Esophagus squamous epithelium (tissue), 5 donors: ENCODE results near the gene DUS2. TPM values are rescaled to one million over a fixed set of nuclear protein-coding genes. Genes with fewer than 3 reads are reported as not detected.
"Not testable (repeated sequence)": the region's sequence is repeated elsewhere in the genome, so short reads cannot be mapped to it uniquely, and the experiment has no call there.

Experiments used
- DNase-seq: peaks from one replicate; lab custom pipeline; 2025; lab: John Stamatoyannopoulos, UW
- H3K27ac ChIP-seq, 4 donors: fragments of 200-600 bp; sonication (generic); one replicate each; pipeline ENCODE4 v1.5.1; 2016 to 2019; ENCODE audit warnings: mild to moderate bottlenecking in 1 of 4
- H3K27me3 ChIP-seq, 4 donors: fragments of 200-600 bp; sonication (generic); 1 replicate in 3 of 4; 2 replicates in 1 of 4; pipeline versions ENCODE4 v1.5.1 to v1.6.0; 2017 to 2021; ENCODE audit warnings: antibody characterized with exemption in 1 of 4
- H3K36me3 ChIP-seq, 3 donors: fragments of 200-600 bp; sonication (generic); one replicate each; pipeline ENCODE4 v1.5.1; 2016 to 2019
- H3K4me1 ChIP-seq, 3 donors: fragments of 200-600 bp; sonication (generic); one replicate each; pipeline ENCODE4 v1.5.1; 2017 to 2019
- H3K4me3 ChIP-seq, 4 donors: fragments of 200-600 bp; sonication (generic); 1 replicate in 3 of 4; 2 replicates in 1 of 4; pipeline ENCODE4 v1.5.1; 2016 to 2019; ENCODE audit warnings: mild to moderate bottlenecking in 2 of 4, moderate library complexity in 1 of 4
- H3K9me3 ChIP-seq, 3 donors: fragments of 200-600 bp; sonication (generic); one replicate each; pipeline ENCODE4 v1.5.1; 2016 to 2019
- CTCF ChIP-seq, 6 experiments: fragments of 450-650 bp in 4 of 6; fragments of 200-600 bp in 2 of 6; sonication (generic) in 2 of 6; IDR thresholded peaks; one replicate each; pipeline ENCODE4 v1.5.1; 2016 to 2019; ENCODE audit warnings: antibody characterized with exemption in 6 of 6, mild to moderate bottlenecking in 4 of 6, moderate library complexity in 4 of 6
- POLR2A ChIP-seq, 4 donors: fragments of 450-650 bp; IDR thresholded peaks; one replicate each; pipeline ENCODE4 v1.6.1; 2017; ENCODE audit warnings: antibody characterized with exemption in 4 of 4, mild to moderate bottlenecking in 4 of 4, moderate library complexity in 3 of 4
- WGBS, 2 donors: methylation state at CpG; one replicate each; pipeline ENCODE4 v1.1.5; 2018; 5-methylcytosine and 5-hydroxymethylcytosine counted together
- intact Hi-C: fragments of 100-400 bp; cut with DNase I; formaldehyde crosslinking; loops from one replicate; pipeline ENCODE4 v1.15.0; 2022
- total RNA-seq, 4 donors: library from RNA; depleted of rRNA; stranded (reverse); fragments of >200 nt; gene quantifications; one replicate each; pipeline ENCODE4 v1.1.0, GENCODE V29; 2016
- donor health status: DM: yes; HTN: yes; CAD: no.

Gene DUS2
- total RNA-seq, 4 donors from 2014 or later: 9.9 to 26.1 (median 14.7) TPM

- H3K36me3 ChIP-seq: no peaks in the 10 kb centered on the region
- no peaks in the 10 kb centered on the region for H3K27me3 ChIP-seq
- H3K9me3 ChIP-seq: peaks cover 0 to 30% (median 0%) of the 10 kb centered on the region in 3 donors
- H3K27ac ChIP-seq: no peak overlapping the region
- intact Hi-C loops: no loop called here
- H3K4me1 ChIP-seq: peaks cover 0 to 21% (median 5%) of the 10 kb centered on the region in 3 donors
- TF ChIP-seq CTCF (IDR thresholded peaks at IDR 0.05) (no peak), POLR2A (IDR thresholded peaks at IDR 0.05) (no peak)
- no peak for DNase-seq
- 85 to 92% methylated on average over 2 of the region's 2 CpGs for WGBS, 2 donors
- H3K4me3 ChIP-seq: no peak overlapping the region
These were observed 88.3 kb downstream of the DUS2 start for GRCh38 chr16:68111379-68111778.

- no peak for TF ChIP-seq CTCF (IDR thresholded peaks at IDR 0.05)
- TF ChIP-seq POLR2A (IDR thresholded peaks at IDR 0.05): no peak
- intact Hi-C loops: no loop called here
- Histone ChIP-seq H3K9me3 (peaks cover 0 to 29% (median 0%) of the 10 kb centered on the region in 3 donors), H3K36me3 (no peaks in the 10 kb centered on the region), H3K4me1 (peaks cover 0 to 23% (median 5%) of the 10 kb centered on the region in 3 donors), H3K4me3 (no peak overlapping the region), H3K27ac (no peak overlapping the region), H3K27me3 (no peaks in the 10 kb centered on the region)
- no peak for DNase-seq
- 59% methylated on average over 1 of the region's 5 CpGs for WGBS, 2 donors
These were observed 90.1 kb downstream of the DUS2 start for GRCh38 chr16:68113059-68113761.

DNA sequence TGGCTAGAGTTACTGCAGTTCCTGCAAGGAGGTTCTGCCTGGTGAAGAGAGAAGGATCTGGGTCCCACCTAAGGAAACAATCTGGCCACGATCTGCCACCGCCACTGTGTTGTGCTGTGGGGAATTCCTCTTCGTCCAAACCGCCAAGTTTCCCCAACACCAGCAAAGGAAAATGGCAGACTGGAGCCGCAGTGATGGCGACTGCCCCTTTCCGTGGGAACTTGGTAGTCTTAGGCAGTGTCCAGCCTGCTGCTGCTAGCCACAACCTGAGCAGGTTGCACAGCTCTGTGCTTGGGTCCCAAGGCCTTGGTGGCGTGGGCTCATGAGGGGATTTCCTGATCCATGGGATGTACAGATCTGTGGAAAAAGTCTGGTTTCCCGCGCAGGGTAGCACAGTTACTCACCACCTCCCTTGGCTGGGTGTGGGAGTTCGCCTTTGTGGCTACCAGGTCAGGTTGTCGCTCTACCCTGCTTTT is 90.7 kb downstream of the DUS2 start:
- Histone ChIP-seq H3K27me3 (no peaks in the 10 kb centered on the region), H3K4me3 (no peak overlapping the region), H3K4me1 (peaks cover 0 to 23% (median 5%) of the 10 kb centered on the region in 3 donors), H3K36me3 (no peaks in the 10 kb centered on the region), H3K9me3 (peaks cover 0 to 23% (median 0%) of the 10 kb centered on the region in 3 donors), H3K27ac (no peak overlapping the region)
- intact Hi-C loops: no loop called here
- WGBS, 2 donors: 97% methylated on average over 4 to 7 of the region's 12 CpGs
- no peak for TF ChIP-seq CTCF (IDR thresholded peaks at IDR 0.05)
- TF ChIP-seq POLR2A (IDR thresholded peaks at IDR 0.05): no peak
- DNase-seq: no peak

GRCh38 chr16:68114939-68115338 is 91.9 kb downstream of the DUS2 start:
- DNase-seq, H3K36me3 ChIP-seq, intact Hi-C loops, H3K27me3 ChIP-seq, H3K27ac ChIP-seq, H3K4me3 ChIP-seq: not testable (repeated sequence)
- Histone ChIP-seq H3K9me3 (peaks cover 0 to 15% (median 0%) of the 10 kb centered on the region in 3 donors), H3K4me1 (peaks cover 0 to 23% (median 5%) of the 10 kb centered on the region in 3 donors)
- WGBS, 2 donors: 87 to 89% methylated on average over 7 to 8 of the region's 8 CpGs

DNA sequence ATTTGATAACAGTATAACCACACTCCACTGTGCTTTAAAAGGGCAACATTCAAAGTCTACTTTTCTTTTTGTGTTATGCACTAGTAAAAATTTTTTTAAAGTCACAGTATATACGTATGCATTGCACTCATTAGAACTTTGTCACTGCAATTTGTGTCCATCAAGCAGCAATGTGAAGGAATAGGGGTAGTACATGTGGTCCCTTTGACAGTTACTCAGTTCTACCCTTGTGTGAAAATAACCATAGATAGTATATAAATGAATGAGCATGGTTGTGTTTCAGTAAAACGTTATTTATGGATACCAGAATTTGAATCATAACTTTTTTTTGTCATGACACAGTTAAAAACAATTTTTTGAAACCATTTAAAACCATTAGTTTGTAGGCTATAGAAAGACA is 92.8 kb downstream of the DUS2 start:
- peaks cover 0 to 6% (median 0%) of the 10 kb centered on the region in 3 donors for H3K9me3 ChIP-seq
- H3K27ac ChIP-seq: no peak overlapping the region
- intact Hi-C loops: no loop called here
- no peaks in the 10 kb centered on the region for H3K27me3 ChIP-seq
- 57 to 64% methylated on average over 2 of the region's 2 CpGs for WGBS, 2 donors
- TF ChIP-seq CTCF (IDR thresholded peaks at IDR 0.05): no peak
- no peak overlapping the region for H3K4me3 ChIP-seq
- no peak for DNase-seq
- H3K36me3 ChIP-seq: no peaks in the 10 kb centered on the region
- H3K4me1 ChIP-seq: peaks cover 0 to 23% (median 5%) of the 10 kb centered on the region in 3 donors
